DND-41 (cell line): ENCODE measurements around the gene TTLL6.
"Not testable (repeated sequence)": the region's sequence is repeated elsewhere in the genome, so short reads cannot be mapped to it uniquely, and the experiment has no call there.

Source experiments
- ATAC-seq: fragments of 200-7000 bp; cut with Tn5 transposase; 3 replicates; pipeline ENCODE4 v1.9.1; 2021; ENCODE audit warnings: low read depth; ENCODE audit not compliant: insufficient read depth
- DNase-seq: peaks from one replicate; pipeline ENCODE4 v3.0.0-alpha.2; 2020
- H2AFZ ChIP-seq: 2 replicates; pipeline ENCODE4 v1.6.0; 2012; ENCODE audit warnings: low read depth, low read length
- H3K27ac ChIP-seq: 2 replicates; pipeline ENCODE4 v1.5.1; 2012; ENCODE audit warnings: low read length, inconsistent platforms
- H3K27me3 ChIP-seq: fragments of 200-600 bp; sonication (generic); 2 replicates; pipeline ENCODE4 v1.6.0; 2012; ENCODE audit warnings: low read length, mild to moderate bottlenecking, inconsistent platforms; ENCODE audit not compliant: insufficient read depth, poor library complexity
- H3K36me3 ChIP-seq: 2 replicates; pipeline ENCODE4 v1.5.1; 2012; ENCODE audit warnings: low read length, inconsistent platforms; ENCODE audit not compliant: insufficient read depth
- H3K4me1 ChIP-seq: 2 replicates; pipeline ENCODE4 v1.5.1; 2012; ENCODE audit warnings: mild to moderate bottlenecking, low read length; ENCODE audit not compliant: insufficient read depth
- H3K4me2 ChIP-seq: 2 replicates; pipeline ENCODE4 v1.6.0; 2012; ENCODE audit warnings: mild to moderate bottlenecking, moderate library complexity, low read length, inconsistent platforms; ENCODE audit not compliant: insufficient read depth
- H3K4me3 ChIP-seq, 2 experiments: fragments of 200-600 bp in 1 of 2; shearing (Covaris generic) in 1 of 2; 2 replicates each; pipeline ENCODE4 v1.5.1; 2012 to 2016; ENCODE audit warnings: inconsistent platforms in 2 of 2, low read length in 2 of 2, mild to moderate bottlenecking in 2 of 2, low read depth in 1 of 2, moderate library complexity in 1 of 2
- H3K79me2 ChIP-seq: 2 replicates; pipeline ENCODE4 v1.6.0; 2012; ENCODE audit warnings: low read length, inconsistent platforms; ENCODE audit not compliant: insufficient read depth
- H3K9ac ChIP-seq: 2 replicates; pipeline ENCODE4 v1.6.0; 2012; ENCODE audit warnings: low read depth, mild to moderate bottlenecking, inconsistent platforms, low read length, moderate library complexity
- H3K9me3 ChIP-seq: 2 replicates; pipeline ENCODE4 v1.5.1; 2012; ENCODE audit warnings: low read length, moderate library complexity, mild to moderate bottlenecking, inconsistent platforms; ENCODE audit not compliant: insufficient read depth, severe bottlenecking
- H4K20me1 ChIP-seq: 2 replicates; pipeline ENCODE4 v1.6.0; 2012; ENCODE audit warnings: low read length; ENCODE audit not compliant: insufficient read depth
- CTCF ChIP-seq: IDR thresholded peaks from 2 replicates; pipeline ENCODE4 v1.5.1; 2012; ENCODE audit warnings: borderline replicate concordance, low read length, moderate library complexity, mild to moderate bottlenecking; ENCODE audit not compliant: poor library complexity, severe bottlenecking; ENCODE audit errors: extremely low read depth
- EZH2 ChIP-seq: IDR thresholded peaks from 3 replicates; pipeline ENCODE4 v1.6.1; 2012; ENCODE audit warnings: borderline replicate concordance, low read depth, mild to moderate bottlenecking, moderate library complexity, low read length, inconsistent platforms; ENCODE audit not compliant: severe bottlenecking

The TTLL6 gene

GRCh38 chr17:48831549-48831883 is 14.5 kb upstream of the TTLL6 start:
- H4K20me1 ChIP-seq, result peaks cover 15% of the 10 kb centered on the region; the same call in 1 of the 2 replicates

GRCh38 chr17:48830840-48831548 is 14.0 kb upstream of the TTLL6 start, which contains the start of gene CALCOCO2:
CALCOCO2 (plus strand) TSS chr17:48831035; CDS start chr17:48841708, 10,673 bp downstream.
- Histone ChIP-seq H3K79me2 (peaks cover 50% of the 10 kb centered on the region), H3K9me3 (no peaks in the 10 kb centered on the region), H3K27me3 (no peaks in the 10 kb centered on the region), H3K4me3 (peak within 1 kb of the TSS; percentile 82 to 95), H3K27ac (peak within 1 kb of the TSS; percentile 93), H4K20me1 (peaks cover 15% of the 10 kb centered on the region; the same call in 1 of the 2 replicates), H3K9ac (peak within 1 kb of the TSS; percentile 93), H3K4me1 (peaks cover 47% of the 10 kb centered on the region), H3K4me2 (peak within 1 kb of the TSS; percentile 79), H2AFZ (peak within 1 kb of the TSS; percentile 88), H3K36me3 (no peaks in the 10 kb centered on the region; the same call in 1 of the 2 replicates)
- DNase-seq (peak; percentile 87), ATAC-seq (peak; percentile 85)
- TF ChIP-seq CTCF, result peak; percentile 15
- no peak for TF ChIP-seq EZH2

More at GRCh38 chr17:48831549-48831883, 14.5 kb upstream of the TTLL6 start:
- peak overlapping the region; percentile 93 for H3K9ac ChIP-seq
- peak overlapping the region; percentile 82 to 95; a peak in 3 of 4 replicates for H3K4me3 ChIP-seq
- H3K79me2 ChIP-seq, result peaks cover 55% of the 10 kb centered on the region
- peak overlapping the region; percentile 79 for H3K4me2 ChIP-seq
- ATAC-seq (no peak), DNase-seq (no peak)
- H3K27ac ChIP-seq, result peak overlapping the region; percentile 93
- H3K36me3 ChIP-seq, result peaks cover 3% of the 10 kb centered on the region
- peaks cover 52% of the 10 kb centered on the region for H3K4me1 ChIP-seq
- no peaks in the 10 kb centered on the region for H3K27me3 ChIP-seq
- no peak for TF ChIP-seq EZH2
- no peak for TF ChIP-seq CTCF
- no peaks in the 10 kb centered on the region for H3K9me3 ChIP-seq
- peak overlapping the region; percentile 88 for H2AFZ ChIP-seq

- Histone ChIP-seq H3K36me3 (no peaks in the 10 kb centered on the region), H3K27ac (no peak overlapping the region), H3K4me2 (no peak overlapping the region), H3K9me3 (no peaks in the 10 kb centered on the region), H3K27me3 (no peaks in the 10 kb centered on the region), H3K4me1 (peaks cover 5% of the 10 kb centered on the region), H2AFZ (no peak overlapping the region), H3K79me2 (no peaks in the 10 kb centered on the region), H3K9ac (no peak overlapping the region), H4K20me1 (no peaks in the 10 kb centered on the region), H3K4me3 (no peak overlapping the region)
- TF ChIP-seq EZH2 (no peak), CTCF (no peak)
- no peak for ATAC-seq
- no peak for DNase-seq
Observed at GRCh38 chr17:48825446-48826381, 8.7 kb upstream of the TTLL6 start.

- not testable (repeated sequence) for H3K36me3 ChIP-seq, H3K79me2 ChIP-seq, H3K27ac ChIP-seq, H3K9ac ChIP-seq, H3K4me3 ChIP-seq, DNase-seq, ATAC-seq, H3K9me3 ChIP-seq, H4K20me1 ChIP-seq, H2AFZ ChIP-seq, H3K27me3 ChIP-seq, H3K4me2 ChIP-seq
- H3K4me1 ChIP-seq, result peaks cover 17% of the 10 kb centered on the region
Observed at GRCh38 chr17:48820936-48821335, 3.9 kb upstream of the TTLL6 start.
